Measurements from ENCODE around the gene ZNF740.

ZNF740 gene

GRCh38 chr12:53187145-53187899 is 6.8 kb downstream of the ZNF740 start:
- Histone ChIP-seq H3K9ac (ENCODE audit: low read length) (no peak overlapping the region), H3K79me2 (ENCODE audit: insufficient read depth, low read length) (no peaks in the 10 kb centered on the region), H3K4me3 (ENCODE audit: low read depth, low read length, poor library complexity, severe bottlenecking) (no peak overlapping the region), H3K9me3 (ENCODE audit: low read length) (no peaks in the 10 kb centered on the region), H3K4me2 (ENCODE audit: low read length) (no peak overlapping the region), H2AFZ (ENCODE audit: low read length) (no peak overlapping the region), H4K20me1 (ENCODE audit: insufficient read depth, low read length) (no peaks in the 10 kb centered on the region), H3K27ac (ENCODE audit: low read depth, low read length, poor library complexity, severe bottlenecking) (no peak overlapping the region), H3K9me2 (ENCODE audit: low read depth, low read length) (no peaks in the 10 kb centered on the region), H3F3A (ENCODE audit: insufficient read depth, low read length) (0 out of 2 replicates have a peak, but pooled peaks cover 2% of the 10 kb centered on the region), H3K36me3 (ENCODE audit: insufficient read depth, low read length) (peaks cover 81% of the 10 kb centered on the region), H3K4me1 (ENCODE audit: insufficient read depth, low read length, severe bottlenecking) (peaks cover 12% of the 10 kb centered on the region), H3K27me3 (ENCODE audit: insufficient read depth, low read length) (no peaks in the 10 kb centered on the region)
- TF ChIP-seq, protein P1, sequence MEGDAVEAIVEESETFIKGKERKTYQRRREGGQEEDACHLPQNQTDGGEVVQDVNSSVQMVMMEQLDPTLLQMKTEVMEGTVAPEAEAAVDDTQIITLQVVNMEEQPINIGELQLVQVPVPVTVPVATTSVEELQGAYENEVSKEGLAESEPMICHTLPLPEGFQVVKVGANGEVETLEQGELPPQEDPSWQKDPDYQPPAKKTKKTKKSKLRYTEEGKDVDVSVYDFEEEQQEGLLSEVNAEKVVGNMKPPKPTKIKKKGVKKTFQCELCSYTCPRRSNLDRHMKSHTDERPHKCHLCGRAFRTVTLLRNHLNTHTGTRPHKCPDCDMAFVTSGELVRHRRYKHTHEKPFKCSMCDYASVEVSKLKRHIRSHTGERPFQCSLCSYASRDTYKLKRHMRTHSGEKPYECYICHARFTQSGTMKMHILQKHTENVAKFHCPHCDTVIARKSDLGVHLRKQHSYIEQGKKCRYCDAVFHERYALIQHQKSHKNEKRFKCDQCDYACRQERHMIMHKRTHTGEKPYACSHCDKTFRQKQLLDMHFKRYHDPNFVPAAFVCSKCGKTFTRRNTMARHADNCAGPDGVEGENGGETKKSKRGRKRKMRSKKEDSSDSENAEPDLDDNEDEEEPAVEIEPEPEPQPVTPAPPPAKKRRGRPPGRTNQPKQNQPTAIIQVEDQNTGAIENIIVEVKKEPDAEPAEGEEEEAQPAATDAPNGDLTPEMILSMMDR (IDR thresholded peaks at IDR 0.05; ENCODE audit: low read length): no peak
- TF ChIP-seq EZH2 (IDR thresholded peaks at IDR 0.05; ENCODE audit: borderline replicate concordance, low read length): no peak

GRCh38 chr12:53190108-53190729 is 9.7 kb downstream of the ZNF740 start:
- no peak for TF ChIP-seq EZH2 (IDR thresholded peaks at IDR 0.05; ENCODE audit: borderline replicate concordance, low read length)
- TF ChIP-seq, protein P1 (IDR thresholded peaks at IDR 0.05; ENCODE audit: low read length): peak; percentile 86
- Histone ChIP-seq H2AFZ (ENCODE audit: low read length) (no peak overlapping the region), H3K9me2 (ENCODE audit: low read depth, low read length) (no peaks in the 10 kb centered on the region), H3K27ac (ENCODE audit: low read depth, low read length, poor library complexity, severe bottlenecking) (no peak overlapping the region), H4K20me1 (ENCODE audit: insufficient read depth, low read length) (no peaks in the 10 kb centered on the region), H3K79me2 (ENCODE audit: insufficient read depth, low read length) (no peaks in the 10 kb centered on the region), H3K4me2 (ENCODE audit: low read length) (no peak overlapping the region; the same call in 1 of the 2 replicates), H3K9ac (ENCODE audit: low read length) (no peak overlapping the region), H3K36me3 (ENCODE audit: insufficient read depth, low read length) (peaks cover 57% of the 10 kb centered on the region), H3K9me3 (ENCODE audit: low read length) (no peaks in the 10 kb centered on the region), H3K27me3 (ENCODE audit: insufficient read depth, low read length) (no peaks in the 10 kb centered on the region), H3K4me1 (ENCODE audit: insufficient read depth, low read length, severe bottlenecking) (no peaks in the 10 kb centered on the region), H3K4me3 (ENCODE audit: low read depth, low read length, poor library complexity, severe bottlenecking) (no peak overlapping the region), H3F3A (ENCODE audit: insufficient read depth, low read length) (peaks cover 2% of the 10 kb centered on the region; the same call in 1 of the 2 replicates)

DNA sequence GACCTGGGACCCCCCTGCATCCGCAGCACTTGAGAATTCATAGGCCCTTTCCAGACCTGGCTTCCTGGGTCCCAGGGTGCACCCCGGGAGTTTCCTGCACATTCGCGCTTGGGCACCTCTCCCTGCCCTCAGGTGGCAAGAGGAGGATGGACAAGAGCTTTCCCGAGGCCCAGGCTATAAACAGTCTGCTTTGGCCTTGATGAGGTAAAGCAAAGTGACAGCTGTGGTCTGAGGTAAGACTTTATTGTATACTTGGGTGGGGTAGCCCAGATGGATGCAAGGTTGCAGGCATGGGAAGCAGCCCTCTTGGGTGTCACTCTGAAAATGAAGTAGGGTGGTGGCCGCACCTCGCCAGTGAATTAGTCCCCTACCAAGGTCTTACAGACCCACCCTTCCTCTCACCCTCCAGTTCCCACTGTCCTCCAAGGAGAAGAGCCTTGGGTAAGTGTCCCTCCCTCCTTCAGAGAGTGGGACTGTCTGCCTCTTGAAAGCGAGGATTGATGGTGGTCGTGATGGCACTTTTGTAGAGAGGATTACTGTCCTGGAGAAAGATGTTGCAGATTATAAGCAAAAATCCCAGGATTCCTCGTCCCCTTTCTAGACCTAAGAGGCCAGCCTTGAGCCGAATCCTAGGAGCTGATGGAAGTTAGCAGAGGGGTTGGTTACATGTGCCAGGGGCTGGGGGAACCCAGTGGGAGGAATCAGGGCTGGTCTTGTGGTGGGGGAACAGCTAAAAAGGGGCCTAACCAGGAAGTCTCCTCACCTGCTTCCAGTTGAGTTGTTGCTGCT is 10.8 kb downstream of the ZNF740 start:
- no peaks in the 10 kb centered on the region for H4K20me1 ChIP-seq (ENCODE audit: insufficient read depth, low read length)

More for the DNA sequence above, 10.8 kb downstream of the ZNF740 start:
- Histone ChIP-seq H2AFZ (ENCODE audit: low read length) (no peak overlapping the region), H3K27ac (ENCODE audit: low read depth, low read length, poor library complexity, severe bottlenecking) (no peak overlapping the region), H3K9me3 (ENCODE audit: low read length) (no peaks in the 10 kb centered on the region), H3K79me2 (ENCODE audit: insufficient read depth, low read length) (no peaks in the 10 kb centered on the region), H3K9ac (ENCODE audit: low read length) (no peak overlapping the region), H3K4me3 (ENCODE audit: low read depth, low read length, poor library complexity, severe bottlenecking) (no peak overlapping the region), H3K36me3 (ENCODE audit: insufficient read depth, low read length) (peaks cover 46% of the 10 kb centered on the region), H3K9me2 (ENCODE audit: low read depth, low read length) (no peaks in the 10 kb centered on the region), H3F3A (ENCODE audit: insufficient read depth, low read length) (no peaks in the 10 kb centered on the region; the same call in 1 of the 2 replicates), H3K4me2 (ENCODE audit: low read length) (no peak overlapping the region), H3K27me3 (ENCODE audit: insufficient read depth, low read length) (no peaks in the 10 kb centered on the region), H3K4me1 (ENCODE audit: insufficient read depth, low read length, severe bottlenecking) (peaks cover 5% of the 10 kb centered on the region)
- TF ChIP-seq, protein P1 (IDR thresholded peaks at IDR 0.05; ENCODE audit: low read length): no peak
